Measurements from ENCODE around the gene TACO1.
A peak's percentile ranks its signal among the peaks of the same experiment; 100 is the strongest.

The TACO1 gene

GRCh38 chr17:63563339-63563738, 37.4 kb upstream of the TACO1 start:
- H3K4me3 ChIP-seq (ENCODE audit: low read depth, low read length), result no peak overlapping the region
- TF ChIP-seq CTCF (IDR thresholded peaks at IDR 0.05; ENCODE audit: control insufficient read depth, extremely low read depth, insufficient read depth), result no peak
- no peak for DNase-seq (ENCODE audit: low read depth)

DNA sequence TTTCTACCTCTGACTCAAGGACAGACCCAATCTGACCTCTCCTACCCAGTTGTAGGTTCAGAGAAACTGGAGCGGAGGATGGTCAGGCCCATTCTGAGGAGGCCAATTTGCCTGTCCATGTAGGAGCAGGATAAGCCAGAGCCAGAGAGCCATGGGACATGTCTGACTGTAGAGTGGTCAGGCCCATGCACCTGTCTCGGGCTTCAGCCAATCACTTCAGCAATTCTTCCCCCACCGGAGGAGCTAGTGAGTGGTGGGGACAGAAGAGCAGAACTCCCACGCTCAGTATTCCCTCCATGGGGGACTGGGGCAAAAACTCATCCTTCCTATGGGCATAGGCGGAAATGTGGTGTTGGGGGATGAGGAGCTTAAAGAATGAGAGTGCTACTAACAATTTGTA, 36.1 kb upstream of the TACO1 start:
- no peak for DNase-seq (ENCODE audit: low read depth)
- no peak for TF ChIP-seq CTCF (IDR thresholded peaks at IDR 0.05; ENCODE audit: control insufficient read depth, extremely low read depth, insufficient read depth)
- no peak overlapping the region for H3K4me3 ChIP-seq (ENCODE audit: low read depth, low read length)

DNA sequence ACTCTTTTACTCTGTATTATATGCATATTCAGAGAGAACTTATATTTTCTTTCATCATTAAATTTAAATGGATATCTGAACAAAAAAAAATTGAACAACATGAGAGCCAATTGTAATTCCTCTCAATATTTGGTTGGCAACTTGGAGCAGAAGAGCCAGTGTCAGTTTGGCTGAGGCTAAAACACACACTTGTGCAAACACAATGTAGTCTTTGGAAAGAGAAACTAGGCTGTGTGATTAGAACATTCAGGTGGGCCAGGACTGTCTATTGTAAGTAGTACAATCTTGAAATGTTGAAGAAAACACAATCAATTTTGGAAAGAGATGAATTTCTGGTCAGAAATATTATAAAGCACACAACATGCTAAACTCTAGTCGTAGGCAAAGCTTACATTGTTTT, 33.5 kb upstream of the TACO1 start:
- no peak for DNase-seq (ENCODE audit: low read depth)
- H3K4me3 ChIP-seq (ENCODE audit: low read depth, low read length), result no peak overlapping the region
- no peak for TF ChIP-seq CTCF (IDR thresholded peaks at IDR 0.05; ENCODE audit: control insufficient read depth, extremely low read depth, insufficient read depth)

DNA sequence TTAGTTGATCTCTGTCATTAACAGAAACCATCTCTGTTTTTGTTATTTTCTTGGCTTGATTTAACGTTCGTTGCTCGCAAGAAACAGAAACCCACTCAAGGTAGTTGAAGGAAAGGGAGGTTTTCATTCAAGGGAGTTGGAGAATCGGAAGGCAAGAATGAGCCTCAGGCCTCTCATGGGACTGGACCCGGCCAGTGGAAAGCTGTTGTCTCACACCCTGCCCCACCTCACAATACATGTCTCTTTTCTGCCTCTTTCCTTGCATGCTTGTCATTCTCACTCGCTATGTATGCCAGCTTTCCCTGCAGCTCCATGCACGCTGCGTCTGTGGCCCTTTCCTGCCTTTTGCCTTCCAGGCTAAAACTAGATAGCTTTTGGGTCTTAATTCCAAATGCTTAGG, 32.1 kb upstream of the TACO1 start:
- no peak for TF ChIP-seq CTCF (IDR thresholded peaks at IDR 0.05; ENCODE audit: control insufficient read depth, extremely low read depth, insufficient read depth)
- no peak overlapping the region for H3K4me3 ChIP-seq (ENCODE audit: low read depth, low read length)
- DNase-seq (ENCODE audit: low read depth), result no peak

- no peak for TF ChIP-seq CTCF (IDR thresholded peaks at IDR 0.05; ENCODE audit: control insufficient read depth, extremely low read depth, insufficient read depth)
- no peak for DNase-seq (ENCODE audit: low read depth)
- no peak overlapping the region for H3K4me3 ChIP-seq (ENCODE audit: low read depth, low read length)
Observed at GRCh38 chr17:63571632-63572310, 28.9 kb upstream of the TACO1 start.

DNA sequence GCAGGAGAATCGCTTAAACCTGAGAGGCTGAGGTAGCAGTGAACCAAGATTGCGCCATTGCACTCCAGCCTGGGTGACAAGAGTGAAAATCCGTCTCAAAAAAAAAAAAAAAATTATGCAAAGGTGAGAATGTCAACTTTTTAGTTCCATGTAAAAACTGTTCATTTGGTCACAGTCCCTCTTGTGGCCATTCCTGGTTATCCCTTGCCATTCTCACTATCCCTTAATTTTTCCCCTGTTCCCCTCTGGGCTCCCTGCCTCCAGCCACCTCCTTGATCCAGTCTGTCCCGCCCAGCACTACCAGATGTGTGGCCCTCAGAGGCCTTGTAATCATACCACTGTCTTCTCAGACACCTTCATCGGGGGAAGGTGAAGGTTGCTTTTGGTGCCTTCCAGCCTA, 27.1 kb upstream of the TACO1 start:
- H3K4me3 ChIP-seq (ENCODE audit: low read depth, low read length), result no peak overlapping the region
- DNase-seq (ENCODE audit: low read depth), result no peak
- TF ChIP-seq CTCF (IDR thresholded peaks at IDR 0.05; ENCODE audit: control insufficient read depth, extremely low read depth, insufficient read depth), result peak; percentile 51
